Mucosa of rectum (tissue), 2 donors: Measurements from ENCODE around the gene SMPD2.

Source experiments
- H3K27ac ChIP-seq, 2 donors: one replicate each; pipeline ENCODE4 v1.7.0; 2013; ENCODE audit warnings: inconsistent platforms in 2 of 2, low read depth in 2 of 2, low read length in 2 of 2
- H3K27me3 ChIP-seq, 2 donors: one replicate each; pipeline ENCODE4 v1.7.0; 2013; ENCODE audit warnings: low read length in 2 of 2; ENCODE audit not compliant: control insufficient read depth in 2 of 2, insufficient read depth in 2 of 2
- H3K36me3 ChIP-seq, 2 donors: one replicate each; pipeline ENCODE4 v1.7.0; 2013; ENCODE audit warnings: low read length in 2 of 2; ENCODE audit not compliant: control insufficient read depth in 2 of 2, insufficient read depth in 2 of 2
- H3K4me1 ChIP-seq, 2 donors: one replicate each; pipeline ENCODE4 v1.7.0; 2013; ENCODE audit warnings: low read length in 2 of 2, mild to moderate bottlenecking in 1 of 2; ENCODE audit not compliant: control insufficient read depth in 2 of 2, insufficient read depth in 2 of 2
- H3K4me3 ChIP-seq, 2 donors: one replicate each; pipeline ENCODE4 v1.7.0; 2013; ENCODE audit warnings: low read length in 2 of 2
- H3K9ac ChIP-seq, 2 donors: one replicate each; pipeline ENCODE4 v1.7.0; 2013; ENCODE audit warnings: low read length in 2 of 2, low read depth in 1 of 2, mild to moderate bottlenecking in 1 of 2
- H3K9me3 ChIP-seq, 2 donors: one replicate each; pipeline ENCODE4 v1.7.0; 2013; ENCODE audit warnings: low read length in 2 of 2; ENCODE audit not compliant: control insufficient read depth in 2 of 2
- donor health status: healthy.
- donor health status: Normal muscosa, but diverticular disease.

Gene SMPD2

GRCh38 chr6:109446541-109446940, 6.0 kb downstream of the SMPD2 start:
- H3K4me1 ChIP-seq = peaks cover 19 to 21% of the 10 kb centered on the region in 2 donors

GRCh38 chr6:109447087-109447486, 6.6 kb downstream of the SMPD2 start:
- Histone ChIP-seq H3K27me3 (no peaks in the 10 kb centered on the region), H3K9ac (no peak overlapping the region), H3K36me3 (peaks cover 39 to 53% of the 10 kb centered on the region in 2 donors), H3K27ac (no peak overlapping the region), H3K4me3 (no peak overlapping the region), H3K4me1 (peaks cover 15 to 16% of the 10 kb centered on the region in 2 donors), H3K9me3 (no peaks in the 10 kb centered on the region)

More at GRCh38 chr6:109446541-109446940, 6.0 kb downstream of the SMPD2 start:
- H3K4me3 ChIP-seq = no peak overlapping the region
- no peaks in the 10 kb centered on the region for H3K9me3 ChIP-seq
- no peaks in the 10 kb centered on the region for H3K27me3 ChIP-seq
- no peak overlapping the region for H3K9ac ChIP-seq
- no peak overlapping the region for H3K27ac ChIP-seq
- peaks cover 34 to 49% of the 10 kb centered on the region in 2 donors for H3K36me3 ChIP-seq

GRCh38 chr6:109447878-109448555, 7.5 kb downstream of the SMPD2 start:
- H3K9me3 ChIP-seq = no peaks in the 10 kb centered on the region
- H3K4me1 ChIP-seq = peaks cover 11% of the 10 kb centered on the region in 2 donors
- H3K27ac ChIP-seq = no peak overlapping the region
- H3K36me3 ChIP-seq = peaks cover 36 to 49% of the 10 kb centered on the region in 2 donors
- H3K4me3 ChIP-seq = no peak overlapping the region
- H3K27me3 ChIP-seq = no peaks in the 10 kb centered on the region
- no peak overlapping the region for H3K9ac ChIP-seq

GRCh38 chr6:109448615-109449014, 8.1 kb downstream of the SMPD2 start:
- H3K4me1 ChIP-seq = peaks cover 11 to 13% of the 10 kb centered on the region in 2 donors

DNA sequence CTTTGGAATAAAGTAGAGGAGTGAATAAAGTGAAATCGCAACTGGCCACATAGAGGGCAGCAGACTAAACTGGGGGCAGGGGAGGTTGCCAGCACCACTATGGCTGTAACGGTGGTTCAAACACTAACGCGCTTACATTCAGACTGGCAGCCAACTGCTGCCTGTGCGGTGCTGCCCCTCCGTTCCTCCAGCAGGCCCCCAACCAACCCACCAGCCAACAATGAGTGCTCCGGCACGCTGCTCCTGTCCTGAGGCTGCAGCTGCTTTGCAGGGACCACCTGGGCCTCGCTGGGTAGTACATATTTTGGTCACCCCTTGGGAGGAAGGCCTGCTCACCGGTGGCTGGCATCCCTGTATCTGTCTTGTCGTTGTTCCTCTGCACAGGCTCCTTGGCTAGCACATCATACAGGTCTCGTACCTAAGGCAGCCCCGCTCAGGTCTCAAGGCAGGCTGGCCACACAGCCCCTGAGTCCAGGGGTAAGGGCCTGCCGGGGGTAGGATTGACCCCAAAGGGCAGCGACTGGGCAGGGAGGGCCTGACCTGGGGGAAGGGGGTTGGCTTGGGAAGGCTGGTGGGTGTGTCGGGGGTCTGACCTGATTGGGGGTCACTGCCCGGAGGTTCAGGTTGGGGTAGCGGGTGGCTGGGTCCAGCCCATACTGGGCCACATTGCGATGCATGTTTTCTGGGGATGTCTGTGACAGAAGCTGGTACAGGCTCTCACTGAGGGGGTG, 8.7 kb downstream of the SMPD2 start:
- no peaks in the 10 kb centered on the region for H3K27me3 ChIP-seq
- no peak overlapping the region for H3K27ac ChIP-seq
- no peaks in the 10 kb centered on the region for H3K9me3 ChIP-seq
- H3K36me3 ChIP-seq = peaks cover 25 to 41% of the 10 kb centered on the region in 2 donors
- H3K4me1 ChIP-seq = peaks cover 18 to 19% of the 10 kb centered on the region in 2 donors
- no peak overlapping the region for H3K9ac ChIP-seq
- no peak overlapping the region for H3K4me3 ChIP-seq

More at GRCh38 chr6:109448615-109449014, 8.1 kb downstream of the SMPD2 start:
- Histone ChIP-seq H3K9ac (no peak overlapping the region), H3K4me3 (no peak overlapping the region), H3K27ac (no peak overlapping the region), H3K27me3 (no peaks in the 10 kb centered on the region), H3K36me3 (peaks cover 32 to 43% of the 10 kb centered on the region in 2 donors), H3K9me3 (no peaks in the 10 kb centered on the region)

DNA sequence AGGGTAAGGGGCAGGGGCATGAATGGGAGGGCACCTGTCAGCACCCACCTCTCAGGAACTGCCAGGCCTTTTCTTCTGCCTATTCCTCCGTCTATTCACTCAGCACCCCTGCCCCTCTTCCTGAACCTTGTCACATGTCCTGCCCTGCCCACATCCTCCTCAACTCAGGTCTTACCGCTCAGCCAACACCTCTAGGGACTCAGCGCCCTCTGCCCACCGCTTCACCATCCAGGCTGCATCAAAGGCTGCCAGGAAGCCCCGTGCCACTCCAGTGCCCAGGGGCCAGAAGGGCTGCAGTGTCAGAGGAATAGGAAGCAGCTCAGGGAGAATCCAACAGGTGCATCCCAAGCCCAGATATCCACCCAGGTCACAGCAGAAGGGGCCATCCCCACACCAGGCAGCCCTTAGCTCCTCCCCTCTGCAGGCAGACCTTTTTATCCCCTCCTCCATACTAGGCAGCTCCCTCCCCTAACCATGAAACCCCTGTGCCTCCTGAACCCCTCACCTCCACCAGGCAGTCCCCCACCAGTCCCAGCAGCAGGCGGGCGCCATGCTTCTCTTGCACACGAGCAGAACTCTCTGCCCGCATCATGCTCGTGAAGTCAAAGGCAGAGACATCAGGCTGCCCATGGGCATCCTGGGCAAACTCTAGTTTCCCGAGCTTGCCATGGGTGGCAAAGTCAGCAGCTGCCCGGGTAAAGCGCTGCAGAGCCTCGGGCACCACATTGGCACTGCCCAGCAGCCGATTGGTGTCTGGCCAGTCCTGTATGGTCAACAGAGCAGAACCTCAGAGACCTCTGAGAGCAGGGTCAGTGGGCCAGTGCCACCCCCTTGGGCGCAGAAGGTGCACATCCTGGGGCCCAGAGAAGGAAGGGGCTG, 9.5 kb downstream of the SMPD2 start:
- Histone ChIP-seq H3K36me3 (peaks cover 18 to 35% of the 10 kb centered on the region in 2 donors), H3K27me3 (no peaks in the 10 kb centered on the region), H3K4me1 (peaks cover 23 to 24% of the 10 kb centered on the region in 2 donors), H3K27ac (no peak overlapping the region), H3K4me3 (no peak overlapping the region), H3K9ac (no peak overlapping the region), H3K9me3 (no peaks in the 10 kb centered on the region)

DNA sequence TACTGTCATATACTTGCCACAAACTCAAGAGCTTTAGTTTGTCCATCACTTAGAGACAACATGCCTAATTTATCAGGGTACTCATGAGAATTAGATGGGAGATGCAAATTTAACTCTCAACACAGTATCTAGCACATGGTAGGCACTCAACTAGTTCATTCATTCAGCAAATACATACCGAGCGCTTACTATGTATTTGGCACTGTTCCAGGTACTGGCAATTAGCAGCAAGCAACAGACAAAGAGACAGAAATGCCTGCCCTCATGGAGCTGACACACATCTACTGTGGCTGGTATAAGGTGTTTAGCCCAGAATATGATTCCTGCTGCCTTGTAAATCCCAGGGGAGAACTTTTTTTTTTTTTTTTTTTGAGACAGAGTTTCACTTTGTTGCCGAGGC, 10.3 kb downstream of the SMPD2 start:
- Histone ChIP-seq H3K9me3 (no peaks in the 10 kb centered on the region), H3K27me3 (no peaks in the 10 kb centered on the region), H3K4me3 (no peak overlapping the region), H3K27ac (no peak overlapping the region), H3K9ac (no peak overlapping the region), H3K4me1 (peaks cover 20% of the 10 kb centered on the region in 2 donors), H3K36me3 (peaks cover 10 to 28% of the 10 kb centered on the region in 2 donors)

DNA sequence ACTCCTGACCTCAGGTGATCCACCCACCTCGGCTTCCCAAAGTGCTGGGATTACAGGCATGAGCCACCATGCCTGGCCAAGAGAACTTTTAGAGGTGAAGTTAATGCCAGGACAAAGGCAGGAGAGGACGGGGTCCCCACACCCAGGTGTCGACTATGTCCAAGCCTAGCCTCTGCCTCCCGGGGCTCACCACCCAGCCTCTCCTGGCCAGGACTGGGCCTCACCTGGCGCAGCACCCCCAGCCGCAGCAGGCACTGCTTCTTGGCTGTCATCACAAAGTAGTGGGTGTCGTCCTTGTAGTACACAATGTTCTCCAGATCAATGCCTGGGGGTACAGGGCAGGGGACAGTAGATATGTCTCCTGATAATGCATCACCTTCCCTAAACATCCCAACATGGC, 10.9 kb downstream of the SMPD2 start:
- Histone ChIP-seq H3K9me3 (no peaks in the 10 kb centered on the region), H3K27ac (no peak overlapping the region), H3K9ac (no peak overlapping the region), H3K27me3 (no peaks in the 10 kb centered on the region), H3K36me3 (peaks cover 8 to 25% of the 10 kb centered on the region in 2 donors), H3K4me3 (no peak overlapping the region), H3K4me1 (peaks cover 22% of the 10 kb centered on the region in 2 donors)

DNA sequence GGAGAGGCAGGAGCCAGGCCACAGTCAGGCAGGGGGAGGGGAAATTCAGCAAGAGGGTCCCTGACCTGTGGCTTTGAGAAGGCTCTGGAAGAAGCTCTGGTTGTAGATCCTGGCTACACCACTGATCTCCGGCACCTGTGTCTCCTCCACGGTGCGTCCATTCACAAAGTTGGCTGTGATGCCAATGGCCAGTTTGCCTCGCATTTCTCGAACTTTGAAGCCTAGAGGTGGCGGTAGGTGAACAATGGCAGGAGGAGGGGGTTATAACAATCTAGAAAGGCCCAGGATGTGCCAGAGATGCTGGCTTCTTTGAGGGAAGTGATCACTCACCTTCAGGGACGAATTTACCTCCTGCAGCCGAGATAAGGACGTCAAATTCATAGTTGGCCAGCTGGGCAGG, 11.7 kb downstream of the SMPD2 start:
- Histone ChIP-seq H3K36me3 (peaks cover 7 to 19% of the 10 kb centered on the region in 2 donors), H3K9ac (no peak overlapping the region), H3K27ac (no peak overlapping the region), H3K27me3 (no peaks in the 10 kb centered on the region), H3K4me3 (no peak overlapping the region), H3K9me3 (no peaks in the 10 kb centered on the region), H3K4me1 (peaks cover 27 to 29% of the 10 kb centered on the region in 2 donors)
